HG03025 (cell line): ENCODE measurements around the gene CHIT1.
A peak's percentile ranks its signal among the peaks of the same experiment; 100 is the strongest.

ENCODE experiments used
- ATAC-seq: cut with Tn5 transposase; IDR thresholded peaks from one replicate; pipeline ENCODE4 v1.9.1; 2021; ENCODE audit warnings: mild to moderate bottlenecking, moderate library complexity; ENCODE audit not compliant: unreplicated experiment, low FRiP score

The CHIT1 gene

DNA sequence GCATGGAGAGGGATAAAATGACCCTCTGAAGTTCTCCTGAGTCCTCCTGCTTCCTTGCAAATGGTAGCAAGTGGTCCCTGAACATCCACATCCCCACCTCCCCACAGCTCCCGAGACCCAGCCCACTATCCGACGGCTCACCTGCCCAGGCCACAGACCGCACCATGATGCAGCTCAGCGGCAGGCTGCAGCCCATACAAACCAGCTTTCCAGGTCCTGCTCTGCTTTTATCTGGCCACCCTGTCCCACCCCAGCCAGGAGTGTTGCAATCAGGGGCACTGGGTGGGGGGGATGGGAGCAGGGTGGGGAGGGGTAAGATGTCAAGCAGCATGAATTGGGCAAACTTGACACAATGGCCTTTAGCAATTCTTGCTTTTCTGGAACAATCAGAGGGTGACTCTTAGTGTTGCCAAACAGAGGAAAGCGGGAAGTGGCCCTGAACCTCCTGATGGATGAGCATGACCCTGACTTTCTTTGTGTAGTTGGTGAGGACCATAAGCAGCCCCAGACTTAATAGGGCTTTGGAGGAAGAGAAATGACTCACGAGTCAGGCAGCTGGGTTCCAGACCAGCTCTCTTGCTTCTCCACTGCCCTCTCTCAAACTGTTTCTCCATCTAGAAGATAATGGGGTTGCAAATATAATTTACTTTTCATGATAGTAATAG is at the start of gene CHIT1:
Gene CHIT1, minus strand, starts transcription at position 203 of the 665 bp plus-strand sequence. Its CDS starts 37 bp downstream, at position 166.
- no peak for ATAC-seq

DNA sequence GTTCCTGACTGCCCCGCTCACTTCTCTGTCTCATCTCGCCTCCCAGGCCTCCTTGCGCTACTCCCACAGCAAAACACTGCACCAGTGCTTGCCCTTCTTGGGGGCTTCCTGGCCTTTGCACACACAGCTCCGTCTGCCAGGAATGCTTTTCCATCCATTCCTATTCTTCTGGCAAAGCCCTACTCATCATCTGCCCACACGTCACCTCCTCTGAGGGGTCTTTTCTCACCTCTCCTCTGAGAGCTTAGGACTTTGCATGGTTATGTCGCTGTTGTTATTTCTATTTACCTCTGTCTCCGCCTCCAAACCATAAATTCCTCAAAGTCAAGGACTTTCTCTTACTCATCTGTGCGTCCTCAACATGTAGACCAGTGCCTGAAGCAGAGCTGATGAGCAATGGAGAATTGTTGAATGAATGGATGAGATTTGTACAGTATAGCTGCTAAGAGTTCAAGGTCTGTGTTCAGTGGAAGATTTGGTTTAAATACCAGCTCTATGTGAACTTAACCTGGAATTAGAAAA is 49.5 kb upstream of the CHIT1 start:
- ATAC-seq, result no peak

DNA sequence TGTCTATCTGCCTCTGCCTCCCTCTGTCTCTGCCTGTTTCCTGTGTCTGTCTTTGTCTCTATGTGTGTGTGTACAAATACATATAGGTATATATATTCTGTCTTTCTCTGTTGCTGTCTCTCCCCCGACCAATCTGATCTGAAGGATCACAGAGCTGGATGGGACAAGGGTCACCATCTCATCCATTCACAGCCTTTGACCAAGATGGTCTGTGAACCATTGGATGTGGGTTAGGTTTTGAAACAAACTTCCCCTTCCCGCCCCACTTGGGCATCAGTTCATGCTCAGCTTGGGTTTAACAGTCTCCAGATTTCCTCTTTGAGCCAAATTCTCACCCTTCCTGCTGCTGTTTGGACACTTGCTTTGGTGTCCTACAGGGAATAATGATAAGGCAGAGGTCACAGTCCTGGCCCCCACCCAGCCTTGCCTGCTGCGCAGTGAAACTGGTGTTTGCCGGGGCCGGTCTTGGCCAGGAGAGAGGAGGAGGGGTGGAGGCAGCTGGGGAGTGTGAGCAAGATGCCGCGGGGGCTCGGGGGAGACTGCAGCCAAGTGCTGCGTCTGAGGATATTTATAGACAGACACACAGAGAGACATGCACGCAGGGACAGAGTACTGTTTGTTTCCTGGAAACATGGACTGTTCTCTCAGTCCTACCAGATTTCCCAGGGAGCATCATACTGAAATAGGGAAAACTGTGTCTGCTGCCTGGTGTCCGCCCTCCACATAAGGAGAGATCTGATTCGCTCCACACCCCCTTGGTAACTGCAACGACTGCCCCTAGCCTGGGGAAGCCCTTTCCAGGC is 48.8 kb upstream of the CHIT1 start:
- ATAC-seq, result no peak

DNA sequence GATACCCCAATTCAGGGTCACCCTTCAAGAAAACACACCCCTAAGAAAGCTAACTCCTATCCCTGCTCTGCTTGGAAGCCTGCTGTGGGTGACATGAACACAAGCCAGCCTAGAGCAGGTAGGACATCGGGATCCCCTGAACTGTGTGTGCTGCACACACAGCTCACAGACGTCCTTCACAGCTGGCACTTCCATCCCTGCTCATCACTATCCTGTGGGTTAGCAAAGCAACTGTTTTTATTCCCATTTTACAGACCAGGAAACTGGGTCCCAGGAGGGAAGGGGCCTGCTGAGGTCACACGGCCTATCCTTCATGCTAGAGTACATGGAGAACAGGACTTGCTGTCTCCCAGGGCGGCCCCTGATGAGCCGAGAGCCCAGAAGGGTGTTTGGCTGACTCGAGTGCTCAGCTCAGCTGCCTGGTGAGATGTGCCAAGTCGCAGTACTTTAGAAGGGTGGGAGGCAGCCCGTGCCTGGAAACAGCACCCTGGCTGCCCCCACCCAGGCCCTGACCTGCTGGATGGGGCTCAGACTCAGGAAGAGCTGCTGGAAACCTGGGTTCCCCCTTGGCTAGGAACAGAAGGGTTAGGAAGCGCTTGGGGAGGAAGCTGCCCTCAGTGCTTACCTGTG is 47.6 kb upstream of the CHIT1 start:
- ATAC-seq, result no peak

DNA sequence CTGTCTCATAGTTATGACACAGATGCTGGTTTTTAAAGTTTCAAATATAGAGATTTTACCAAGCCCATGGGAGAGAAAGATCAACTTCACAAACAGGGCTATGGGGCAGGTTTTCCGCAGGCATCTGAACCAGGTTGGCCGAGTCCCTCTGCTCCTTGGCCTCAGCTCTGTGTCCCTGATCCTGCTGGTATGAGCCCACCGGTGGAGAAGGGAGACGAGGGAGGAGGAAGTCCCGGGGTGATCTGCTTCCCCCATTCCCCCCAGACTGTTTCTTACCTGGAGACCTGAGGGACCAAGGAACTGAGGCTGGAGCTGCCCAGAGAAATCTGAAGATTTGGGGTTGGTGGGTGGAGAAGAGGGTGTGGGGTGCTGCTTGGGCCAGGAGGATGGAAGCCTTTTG is 46.9 kb upstream of the CHIT1 start:
- no peak for ATAC-seq

DNA sequence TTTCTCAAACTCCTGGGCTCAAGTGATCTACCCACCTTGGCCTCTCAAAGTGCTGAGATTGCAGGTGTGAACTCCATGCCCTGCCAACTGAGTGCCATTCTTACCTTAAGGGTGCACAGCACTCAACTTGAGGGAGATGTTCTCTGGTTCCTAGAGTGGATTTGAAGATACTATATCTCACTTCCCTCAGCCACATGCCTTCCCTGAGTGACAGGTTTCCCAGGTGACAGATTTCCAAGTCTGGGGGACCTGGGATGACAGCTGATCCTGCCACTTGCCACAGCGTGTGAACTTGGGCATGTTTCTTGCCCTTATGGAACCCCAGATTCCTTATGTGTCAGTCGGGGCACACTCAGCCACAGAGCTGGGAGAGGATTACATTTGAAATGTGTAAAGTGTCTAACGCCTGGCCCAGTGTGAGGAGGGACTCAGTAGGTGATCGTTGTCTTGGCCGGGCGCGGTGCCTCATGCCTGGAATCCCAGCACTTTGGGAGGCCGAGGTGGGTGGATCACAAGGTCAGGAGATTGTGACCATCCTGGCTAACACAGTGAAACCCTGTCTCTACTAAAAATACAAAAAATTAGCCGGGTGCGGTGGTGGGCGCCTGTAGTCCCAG is 46.3 kb upstream of the CHIT1 start:
- no peak for ATAC-seq

DNA sequence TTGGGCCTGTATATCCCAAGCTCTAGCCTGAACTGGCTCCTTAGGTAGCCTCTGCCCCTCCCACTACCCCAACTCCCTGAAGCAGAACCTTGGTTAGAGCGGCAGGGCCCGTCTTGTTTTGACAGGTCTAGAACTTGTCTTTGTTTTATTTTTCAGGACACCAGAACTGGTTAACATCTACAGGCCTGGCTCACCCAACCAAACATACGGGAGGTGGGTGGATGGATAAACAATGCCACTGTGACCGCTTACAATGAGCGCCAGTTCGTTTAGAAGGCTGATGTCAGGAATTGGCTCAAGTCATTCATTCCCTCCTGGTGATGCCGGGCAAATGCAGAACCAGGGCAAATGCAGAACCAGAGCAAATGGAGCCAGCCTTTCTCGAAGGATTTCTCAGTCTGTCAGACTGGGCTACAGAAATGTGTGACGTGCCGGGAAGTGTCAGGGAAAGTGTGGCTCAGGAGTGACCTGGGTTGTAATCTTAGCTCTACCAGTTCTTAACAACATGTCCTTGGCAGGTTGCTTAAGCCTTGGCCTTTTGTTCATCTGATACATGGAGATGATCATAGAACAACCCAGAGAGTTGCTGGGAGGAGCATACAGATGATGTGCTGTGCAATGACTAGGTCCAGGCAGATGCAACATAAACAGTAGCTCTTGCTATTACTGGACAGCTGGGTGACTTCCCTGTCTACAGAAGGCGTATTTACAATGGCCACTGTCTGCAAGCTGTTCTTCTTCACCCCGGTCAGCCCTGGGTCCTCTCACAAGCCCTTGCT is 45.3 kb upstream of the CHIT1 start:
- ATAC-seq, result no peak

DNA sequence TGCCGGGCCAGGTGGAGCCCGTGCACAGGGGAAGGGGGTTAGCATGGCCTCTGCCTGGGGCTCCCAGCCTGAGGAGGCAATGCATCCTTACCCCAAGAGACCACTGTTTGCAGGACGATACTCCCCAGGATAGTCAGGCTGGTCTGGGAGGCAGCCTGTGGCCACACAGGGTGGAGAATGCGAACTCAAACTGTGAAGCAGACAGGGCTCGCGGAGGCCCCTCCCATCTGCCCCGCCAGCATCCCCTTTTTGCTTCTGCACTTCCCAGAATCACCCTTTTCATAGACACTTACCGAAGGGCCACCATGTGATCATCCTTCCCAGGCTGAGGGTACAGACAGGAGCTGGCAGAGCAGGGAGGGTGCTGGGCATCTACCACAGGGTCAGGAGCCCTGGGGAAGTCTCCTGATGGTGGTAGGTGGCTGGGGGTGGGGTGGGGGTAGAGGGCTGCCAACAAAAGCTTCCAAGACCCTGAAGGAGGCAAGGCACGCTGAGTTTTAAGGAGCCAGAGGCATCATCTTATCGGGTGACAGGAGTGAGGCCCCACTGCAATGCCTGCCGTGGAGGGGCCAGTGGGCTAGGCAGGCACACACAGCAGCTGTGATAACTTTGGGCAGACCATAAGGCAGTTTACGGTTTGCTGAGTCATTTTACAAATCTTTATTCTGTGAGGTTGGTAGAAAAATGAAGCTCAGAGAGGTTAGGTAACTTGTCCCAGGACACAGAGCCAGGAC is 44.6 kb upstream of the CHIT1 start:
- no peak for ATAC-seq

DNA sequence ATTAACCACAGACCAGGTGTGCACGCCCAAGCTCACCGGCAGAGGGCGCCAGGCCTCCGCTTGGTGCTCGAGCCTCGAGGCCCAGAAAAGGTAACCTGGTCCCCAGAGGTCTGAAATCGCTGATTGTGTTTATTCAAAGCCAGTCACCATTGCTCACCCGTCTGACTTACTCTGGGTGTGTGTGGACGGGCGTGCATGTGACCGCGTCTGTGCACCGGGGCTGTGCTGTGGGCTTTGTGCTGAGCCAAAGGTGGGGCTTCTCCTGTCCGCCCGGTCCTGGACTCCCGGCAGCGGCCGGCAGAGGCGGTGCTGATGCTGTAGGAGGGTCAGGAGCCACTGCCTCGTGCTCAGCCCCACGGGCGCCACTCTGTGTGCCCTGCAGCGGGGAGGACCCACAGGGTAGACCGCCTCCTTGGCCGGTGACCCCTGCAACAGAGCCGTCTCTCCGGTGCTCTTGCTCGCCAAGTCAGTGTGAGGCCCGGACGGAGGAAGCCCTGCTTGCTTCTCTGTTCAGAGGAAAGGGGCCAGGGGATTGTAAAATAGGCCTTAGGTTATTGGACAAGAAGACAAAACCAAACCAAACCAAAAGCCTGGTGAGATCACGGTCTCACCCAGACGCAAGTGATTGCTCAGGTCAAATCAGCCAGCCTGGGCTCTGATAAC is 43.9 kb upstream of the CHIT1 start:
- ATAC-seq, result peak; percentile 46

DNA sequence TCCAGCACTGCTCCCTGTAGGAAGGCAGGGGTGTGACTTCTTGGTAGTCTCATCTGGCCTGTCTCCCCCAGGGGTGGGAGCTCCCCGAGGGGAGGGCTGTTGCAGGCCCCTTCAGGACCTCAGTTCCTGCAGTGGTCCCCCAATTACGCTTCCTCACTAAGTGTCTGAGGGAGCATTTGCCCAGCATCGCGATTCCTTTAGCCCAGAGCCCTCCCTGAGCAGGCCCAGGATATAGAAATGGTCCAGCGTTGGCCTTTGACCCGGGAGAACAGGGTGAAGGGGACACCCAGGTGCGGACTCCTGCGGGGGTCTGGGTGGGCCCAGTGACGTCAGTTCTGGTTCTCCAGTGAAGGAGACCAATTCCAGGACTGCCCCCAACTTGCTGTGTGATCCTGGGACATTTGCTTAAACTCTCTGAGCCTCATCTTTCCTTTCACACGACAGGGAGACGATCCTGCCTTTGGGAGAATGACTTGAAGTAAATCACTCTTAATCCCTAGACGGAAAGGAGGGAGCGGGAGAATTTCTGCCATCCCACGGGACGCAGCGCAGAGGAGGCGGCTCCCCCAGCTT is 43.2 kb upstream of the CHIT1 start:
- no peak for ATAC-seq

DNA sequence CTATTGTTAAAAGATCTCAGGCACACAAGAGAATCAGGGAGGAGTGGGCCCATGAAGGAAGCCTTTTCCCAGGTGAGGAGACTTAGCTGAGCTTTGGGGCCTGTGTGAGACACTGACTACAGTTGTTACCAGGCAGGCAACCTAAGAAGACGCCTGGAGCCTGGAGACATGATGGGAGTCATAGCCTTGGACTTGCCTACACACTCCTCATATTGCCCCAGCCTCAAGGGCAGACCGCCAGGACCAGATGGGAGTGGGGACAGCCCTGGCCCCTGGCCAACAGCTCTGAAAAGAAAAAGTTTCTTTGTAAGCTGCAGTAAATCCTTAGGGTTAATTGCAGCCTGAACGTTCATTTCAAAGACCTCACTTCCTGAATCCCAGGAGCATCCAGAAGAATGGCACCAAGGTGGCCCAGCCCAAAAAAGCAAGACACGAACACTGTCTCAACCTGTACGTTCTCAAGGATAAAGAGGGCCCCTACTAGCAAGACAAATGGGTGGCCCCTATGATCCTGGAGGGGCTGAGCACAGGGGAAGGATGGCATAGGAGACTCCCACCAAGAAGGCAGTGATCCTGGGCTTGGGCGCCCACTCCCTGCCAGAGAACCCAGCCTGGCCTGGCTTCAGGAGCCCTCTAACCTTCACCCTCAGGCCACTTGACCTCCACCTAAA is 42.6 kb upstream of the CHIT1 start:
- ATAC-seq, result no peak

DNA sequence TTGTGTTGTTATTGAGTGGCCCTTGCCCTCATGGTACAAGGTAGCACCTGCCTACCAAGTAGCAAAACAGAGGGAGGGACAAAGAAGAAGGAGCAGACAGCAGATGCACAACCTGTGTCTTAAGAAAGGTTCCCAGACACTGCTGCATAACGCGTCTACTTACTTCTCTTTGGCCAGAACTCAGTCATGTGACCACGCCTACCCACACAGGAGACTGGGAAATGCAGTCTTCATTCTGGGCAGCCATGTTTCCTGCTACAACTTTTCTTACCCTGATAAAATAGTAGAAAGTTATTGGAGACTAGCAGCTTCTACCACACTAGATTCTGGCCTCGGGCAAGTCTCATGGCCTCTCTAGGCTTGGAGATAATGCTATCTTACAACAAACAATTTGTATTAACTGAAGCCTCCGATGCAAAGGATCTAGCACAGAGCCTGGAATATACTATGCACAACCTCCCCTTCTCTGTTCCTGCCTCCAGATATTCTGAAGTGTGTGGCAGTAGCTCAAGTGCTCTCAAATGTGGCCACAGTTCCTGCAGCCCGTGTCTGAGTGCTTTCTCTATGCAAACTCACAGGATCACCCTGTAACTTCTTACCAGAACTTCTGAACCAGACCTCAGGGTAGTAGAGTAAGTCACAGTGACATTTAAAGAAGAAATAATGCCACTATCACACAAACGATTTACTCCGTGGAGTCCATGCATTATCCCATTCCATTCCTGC is 41.7 kb upstream of the CHIT1 start:
- no peak for ATAC-seq

DNA sequence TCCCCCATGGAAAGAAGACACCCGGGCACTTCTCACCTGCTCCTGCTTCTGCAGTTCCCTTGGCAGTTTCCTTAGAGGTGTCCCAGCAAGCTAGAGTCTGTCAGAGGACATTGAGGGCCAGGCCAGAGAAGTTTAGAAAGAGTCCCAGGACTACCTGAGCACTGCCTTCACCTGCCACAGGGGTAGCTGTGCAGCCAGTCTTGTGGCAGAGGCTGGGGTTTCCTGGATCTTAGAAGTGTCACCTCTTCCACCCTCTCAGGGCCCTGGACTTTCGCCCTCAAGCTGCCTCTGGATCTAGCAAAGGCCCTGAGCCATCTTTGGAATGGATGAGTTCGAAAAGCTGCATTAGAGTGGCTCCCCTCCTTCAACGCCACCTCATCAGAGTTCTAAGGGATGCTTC is 41.0 kb upstream of the CHIT1 start:
- no peak for ATAC-seq

DNA sequence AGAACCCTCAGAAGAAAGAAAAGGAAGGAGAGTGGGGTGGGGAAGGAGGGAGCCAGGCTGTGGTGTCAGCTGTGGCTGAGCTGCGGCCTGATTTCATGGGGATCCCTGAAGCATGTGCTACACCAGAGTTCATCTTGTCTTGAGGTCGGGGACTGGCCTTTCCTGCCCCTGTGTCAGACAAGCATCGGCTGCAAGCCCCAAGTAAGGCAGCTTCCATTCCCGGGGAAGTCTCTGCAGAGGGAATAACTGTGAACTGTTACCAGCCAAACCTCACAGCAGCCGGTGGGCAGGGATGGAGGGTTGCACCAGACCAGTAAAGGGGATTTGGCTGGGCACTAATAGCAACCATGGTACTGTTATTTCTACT is 40.2 kb upstream of the CHIT1 start:
- ATAC-seq, result no peak

DNA sequence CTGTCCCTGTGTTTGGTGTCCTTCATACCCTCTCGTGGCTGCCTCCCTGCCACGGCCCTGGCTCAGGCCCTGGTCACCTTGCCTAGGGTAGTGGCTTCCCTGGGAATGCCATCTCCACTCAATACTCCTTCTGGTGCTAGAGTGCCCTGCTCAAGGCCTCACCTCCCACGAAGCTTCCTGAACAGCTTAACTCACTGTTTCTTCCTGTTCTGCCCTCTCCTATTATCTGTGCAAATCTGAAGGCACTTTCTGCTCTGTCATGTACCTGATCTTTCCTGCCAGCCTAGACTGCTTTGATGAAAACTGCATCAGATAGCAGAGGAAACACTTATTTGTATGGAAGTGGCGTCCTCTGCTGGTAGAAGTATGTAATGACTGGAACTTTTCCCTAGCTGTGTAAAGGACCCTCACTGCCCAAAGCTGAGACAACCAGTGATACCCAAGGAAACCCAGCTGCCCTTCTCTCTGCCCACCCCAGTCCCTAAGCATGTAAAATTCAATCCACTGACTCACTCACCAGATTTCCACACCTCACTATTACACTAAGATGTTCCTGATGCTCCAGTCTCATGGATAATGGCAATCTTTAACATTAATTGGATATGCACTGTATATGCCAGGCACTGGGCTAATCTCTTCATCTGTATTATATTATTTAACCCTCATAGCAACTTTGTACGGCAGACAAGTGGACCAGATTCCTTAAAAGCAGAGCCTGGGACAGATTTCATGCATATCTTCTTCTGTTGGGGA is 39.6 kb upstream of the CHIT1 start:
- no peak for ATAC-seq

DNA sequence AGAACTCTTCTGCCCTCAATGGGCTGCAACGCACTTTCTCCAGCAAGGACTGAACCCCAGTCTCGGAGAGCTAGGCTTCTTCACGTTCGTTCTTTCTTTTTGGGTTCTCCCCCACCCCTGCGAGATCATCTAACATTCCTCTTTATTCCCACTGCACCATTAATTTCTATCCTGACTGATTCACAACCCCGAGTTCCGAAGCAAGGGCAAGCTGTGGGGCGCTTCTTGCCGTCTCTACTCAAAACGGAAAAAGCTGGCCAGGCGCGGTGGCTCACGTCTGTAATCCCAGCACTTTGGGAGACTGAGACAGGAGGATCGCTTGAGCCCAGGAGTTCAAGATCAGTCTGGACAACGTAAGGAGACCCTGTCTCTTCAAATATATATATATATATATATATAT is 38.4 kb upstream of the CHIT1 start:
- no peak for ATAC-seq

DNA sequence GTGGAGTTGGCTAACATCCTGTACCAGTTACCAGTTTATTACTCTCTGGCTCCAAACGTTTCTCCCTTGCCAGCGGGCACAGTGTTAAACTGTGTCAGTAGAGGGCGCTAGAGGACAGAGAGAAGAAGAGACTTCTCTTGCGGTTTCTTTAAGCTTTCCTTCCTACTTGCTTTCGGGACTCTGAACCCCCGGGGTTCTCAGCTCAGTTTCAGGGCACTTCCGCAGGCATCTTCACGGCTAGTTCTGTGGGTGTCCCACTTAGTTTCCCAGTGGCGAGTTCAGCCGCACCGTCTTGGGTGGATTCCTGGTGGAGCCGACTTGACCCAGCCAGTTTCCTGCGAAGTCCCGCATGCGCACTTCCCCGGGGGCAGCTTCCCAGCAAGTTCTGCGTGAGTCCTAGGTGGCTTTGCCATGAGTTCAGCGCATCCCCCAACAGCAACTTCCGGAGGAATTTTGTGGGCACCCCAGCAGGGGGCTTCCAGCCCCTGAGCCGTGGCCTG is 37.9 kb upstream of the CHIT1 start:
- no peak for ATAC-seq
